ENCODE data around the gene EED. TPM values are rescaled to one million over a fixed set of nuclear protein-coding genes. Genes with fewer than 3 reads are reported as not detected.
"Not testable (repeated sequence)": the region's sequence is repeated elsewhere in the genome, so short reads cannot be mapped to it uniquely, and the experiment has no call there.

The EED gene
- total RNA-seq, 1 experiment from 2014 or later = 12.4 TPM

DNA sequence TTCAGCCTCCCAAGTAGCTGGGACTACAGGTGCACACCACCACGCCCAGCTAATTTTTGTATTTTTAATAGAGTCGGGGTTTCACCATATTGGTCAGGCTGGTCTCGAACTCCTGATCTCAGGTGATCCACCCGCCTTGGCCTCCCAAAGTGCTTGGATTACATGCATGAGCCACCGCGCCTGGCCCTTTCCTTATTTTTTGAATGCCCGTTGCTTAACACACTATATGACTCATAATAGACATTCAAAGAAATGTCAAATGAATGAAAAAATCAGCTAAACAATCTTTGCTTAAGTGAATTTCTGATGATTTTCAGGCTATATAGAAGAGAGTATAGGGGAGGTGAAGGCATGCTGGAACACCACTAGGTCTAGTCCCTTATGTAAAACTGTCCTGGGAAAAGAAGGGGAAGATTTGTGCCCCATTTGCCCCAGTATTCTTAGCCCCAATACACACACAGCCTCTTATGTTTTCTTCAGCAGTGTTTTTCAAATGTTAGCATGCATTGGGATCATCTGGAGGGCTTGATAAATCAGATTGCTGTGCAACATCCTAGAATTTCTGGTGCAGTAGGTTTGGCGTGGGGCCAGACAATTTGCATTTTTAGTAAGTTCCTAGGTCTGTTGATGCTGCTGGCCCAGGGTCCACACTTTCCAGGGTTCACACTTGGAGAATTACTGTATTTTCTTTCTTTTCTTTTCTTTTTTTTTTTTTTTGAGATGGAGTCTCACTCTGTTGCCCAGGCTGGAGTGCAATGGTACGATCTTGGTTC lies 45.1 kb downstream of the EED start:
- DNase-seq (ENCODE audit: extremely low read depth, low read depth) = not testable (repeated sequence)

DNA sequence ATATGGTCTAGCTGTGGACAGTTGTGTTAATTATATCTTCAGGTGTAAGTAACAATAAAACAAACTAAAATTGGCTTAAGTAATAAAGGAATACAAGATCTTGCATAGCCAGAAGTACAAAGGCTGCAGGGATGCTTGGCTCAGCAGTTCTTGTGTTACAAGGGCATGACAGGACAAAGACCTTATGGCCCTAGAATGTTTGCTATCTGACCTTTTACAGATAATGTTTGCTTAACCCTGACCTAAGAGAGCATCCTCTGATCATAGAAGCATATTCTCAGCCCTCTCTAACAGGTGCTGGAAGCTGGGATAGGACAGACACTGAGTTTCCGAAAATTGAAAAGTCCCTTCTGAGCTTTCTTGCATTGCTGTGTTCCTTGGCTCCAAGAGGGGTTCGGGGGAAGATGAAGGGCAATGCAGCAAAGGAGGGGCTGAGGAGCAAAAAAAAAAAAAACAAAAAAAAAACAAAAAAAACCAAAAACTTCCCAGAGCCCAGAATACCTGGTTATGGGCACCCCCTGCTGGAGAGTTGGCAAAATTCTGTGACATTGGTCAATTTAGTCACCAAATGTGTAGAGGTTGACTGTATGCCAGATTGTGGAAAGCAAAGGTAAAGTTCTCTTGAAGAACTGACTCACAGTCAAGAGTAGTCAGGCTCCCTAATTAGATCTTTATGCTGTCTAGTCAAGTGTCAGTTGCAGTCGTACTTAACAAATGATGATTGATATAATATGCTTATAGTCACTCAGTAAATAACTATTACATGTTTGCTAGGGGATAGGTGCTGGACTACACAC lies 47.1 kb downstream of the EED start:
- DNase-seq (ENCODE audit: extremely low read depth, low read depth) = peak; percentile 25

DNA sequence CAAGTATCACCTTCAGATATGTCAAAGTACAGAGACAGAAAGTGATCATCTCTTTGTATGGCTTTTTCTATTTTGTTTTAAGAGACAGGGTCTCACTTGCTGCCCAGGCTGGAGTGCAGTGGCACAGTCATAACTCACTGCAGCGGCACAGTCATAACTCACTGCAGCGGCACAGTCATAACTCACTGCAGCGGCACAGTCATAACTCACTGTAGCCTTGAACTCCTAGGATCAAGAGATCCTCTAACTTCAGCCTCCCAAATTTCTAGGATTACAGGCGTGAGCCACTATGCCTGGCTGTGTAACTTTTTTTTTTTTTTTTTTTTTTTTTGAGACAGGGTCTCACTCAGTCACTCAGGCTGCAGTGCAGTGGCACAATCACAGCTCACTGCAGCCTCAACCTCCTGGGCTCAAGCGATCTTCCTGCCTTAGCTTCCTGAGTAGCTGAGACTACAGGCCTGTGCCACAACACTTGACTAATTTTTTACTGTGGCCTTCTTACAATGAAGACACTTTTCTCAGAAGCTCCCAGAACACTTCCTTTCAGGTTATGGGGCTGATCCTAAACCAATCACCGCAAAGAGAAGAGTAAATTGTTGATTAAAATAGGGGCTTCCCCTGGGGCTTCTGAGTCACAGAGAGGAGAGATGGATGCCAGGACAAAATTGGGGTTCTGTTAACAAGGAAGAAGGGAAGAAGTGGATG lies 48.5 kb downstream of the EED start:
- no peak for DNase-seq (ENCODE audit: extremely low read depth, low read depth)

DNA sequence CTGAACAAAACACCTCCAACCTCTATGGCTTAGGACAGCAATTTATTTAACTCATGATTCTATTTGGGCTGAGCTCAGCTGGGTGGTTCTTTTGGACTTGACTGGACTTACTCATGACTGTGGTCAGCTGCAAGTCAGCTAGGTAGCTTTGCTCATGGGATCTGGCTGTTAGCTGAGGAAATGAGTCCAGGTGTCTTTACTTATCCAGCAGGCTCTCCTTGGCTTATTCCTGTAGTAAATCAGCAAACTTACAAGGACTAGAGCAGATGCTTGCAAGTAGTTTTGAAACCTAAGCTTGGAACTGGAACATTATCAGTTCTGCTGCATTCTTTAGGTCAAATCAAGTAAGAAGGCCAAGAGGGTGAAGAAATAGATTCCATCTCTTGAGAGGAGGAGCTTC lies 49.5 kb downstream of the EED start:
- no peak for DNase-seq (ENCODE audit: extremely low read depth, low read depth)

DNA sequence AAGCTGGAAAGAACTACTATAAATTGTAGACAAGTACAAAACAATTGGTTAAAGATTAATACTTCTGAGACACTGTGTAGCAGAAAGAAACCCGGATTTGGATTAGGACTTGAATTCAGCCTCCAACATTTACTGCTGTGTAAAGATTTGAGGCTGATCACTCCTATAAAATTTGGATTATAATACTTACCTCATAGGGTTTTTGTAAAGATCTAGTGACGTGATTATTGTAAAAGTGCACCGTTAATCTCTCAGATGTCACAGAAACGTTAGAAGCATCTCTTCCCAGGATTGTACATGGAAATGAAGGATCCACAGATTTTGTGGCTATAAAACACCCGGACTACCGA lies 57.2 kb downstream of the EED start:
- no peak for DNase-seq (ENCODE audit: extremely low read depth, low read depth)

DNA sequence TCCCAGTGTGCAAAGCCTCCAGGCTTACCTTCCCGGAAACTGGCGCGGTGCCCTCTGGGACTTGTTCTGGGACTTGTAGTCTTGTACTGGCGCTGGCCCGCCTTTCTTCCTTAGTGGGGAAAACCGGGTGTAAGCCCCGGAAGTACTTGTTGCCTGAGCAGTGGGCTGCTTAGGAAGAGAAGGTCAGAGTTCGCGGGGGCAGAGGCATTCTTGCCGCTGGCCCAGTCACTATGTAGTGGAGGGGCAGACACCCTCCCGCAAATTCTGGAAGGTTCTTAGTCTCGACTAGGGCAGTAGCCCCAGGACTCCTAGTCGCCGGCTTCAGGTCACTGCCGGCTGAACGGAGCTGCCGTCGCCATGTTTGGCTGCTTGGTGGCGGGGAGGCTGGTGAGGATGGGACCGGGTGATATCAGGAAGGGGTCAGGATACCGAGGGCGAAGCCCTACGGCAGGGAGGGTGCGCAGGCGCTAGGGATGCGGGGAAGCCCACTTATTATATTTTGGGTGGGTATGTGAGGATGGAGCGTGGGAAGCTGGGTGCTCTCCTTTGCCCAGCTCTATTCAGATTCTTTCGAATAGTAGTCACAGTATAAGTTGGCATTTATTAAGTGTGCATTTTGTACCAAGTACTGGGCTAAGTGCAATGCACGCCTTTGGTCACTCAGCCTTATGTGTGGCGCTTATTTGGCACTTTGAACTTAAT lies 57.7 kb downstream of the EED start, which contains the start of gene HIKESHI:
HIKESHI (plus strand) TSS at position 149 of the 702 bp plus-strand sequence; CDS start at position 358, 209 bp downstream.
- peak; percentile 93 for DNase-seq (ENCODE audit: extremely low read depth, low read depth)

DNA sequence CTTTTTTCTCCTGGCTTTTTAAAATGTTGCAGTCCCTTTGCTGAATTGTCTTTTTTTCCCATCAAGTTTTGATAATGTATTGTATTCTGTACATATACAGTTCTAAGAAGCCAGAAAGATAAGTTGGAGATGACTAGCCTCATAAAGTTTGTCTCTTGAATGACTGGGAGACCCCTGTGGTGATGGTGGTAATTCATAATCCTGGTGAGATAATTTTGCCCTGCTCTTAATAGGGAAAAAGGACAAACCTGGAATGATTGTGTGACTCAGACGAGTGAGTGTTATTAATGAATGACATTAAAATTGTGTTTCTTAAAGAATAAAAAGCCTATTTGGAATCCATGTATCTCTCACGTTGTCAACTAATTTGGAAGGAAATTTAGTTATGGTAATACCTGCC lies 58.7 kb downstream of the EED start:
- no peak for DNase-seq (ENCODE audit: extremely low read depth, low read depth)

DNA sequence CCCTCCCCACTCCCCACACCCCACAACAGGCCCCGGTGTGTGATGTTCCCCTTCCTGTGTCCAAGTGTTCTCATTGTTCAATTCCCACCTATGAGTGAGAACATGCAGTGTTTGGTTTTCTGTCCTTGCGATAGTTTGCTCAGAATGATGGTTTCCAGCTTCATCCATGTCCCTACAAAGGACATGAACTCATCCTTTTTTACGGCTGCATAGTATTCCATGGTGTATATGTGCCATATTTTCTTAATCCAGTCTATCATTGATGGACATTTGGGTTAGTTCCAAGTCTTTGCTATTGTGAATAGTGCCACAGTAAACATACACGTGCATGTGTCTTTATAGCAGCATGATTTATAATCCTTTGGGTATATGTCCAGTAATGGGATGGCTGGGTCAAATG lies 64.2 kb downstream of the EED start:
- DNase-seq (ENCODE audit: extremely low read depth, low read depth) = not testable (repeated sequence)

DNA sequence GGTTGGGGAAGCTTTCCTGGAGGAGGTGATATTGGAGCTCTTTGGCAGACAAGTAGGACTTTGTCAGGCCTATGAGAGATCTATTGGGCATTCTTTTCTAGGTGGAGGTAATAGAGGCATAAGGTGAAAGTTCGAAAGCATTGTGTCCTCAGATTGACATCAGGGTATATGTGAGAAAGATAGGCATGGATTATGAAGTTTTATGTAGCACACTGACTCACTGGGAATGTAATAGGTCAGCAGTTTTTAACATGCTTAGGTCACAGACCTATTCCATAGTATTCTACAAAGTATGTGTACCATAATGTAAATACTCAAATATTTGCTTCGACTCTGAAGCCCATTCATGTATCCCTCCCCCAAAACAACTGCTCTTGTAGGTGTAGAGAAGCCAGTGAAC lies 69.2 kb downstream of the EED start:
- DNase-seq (ENCODE audit: extremely low read depth, low read depth) = no peak

DNA sequence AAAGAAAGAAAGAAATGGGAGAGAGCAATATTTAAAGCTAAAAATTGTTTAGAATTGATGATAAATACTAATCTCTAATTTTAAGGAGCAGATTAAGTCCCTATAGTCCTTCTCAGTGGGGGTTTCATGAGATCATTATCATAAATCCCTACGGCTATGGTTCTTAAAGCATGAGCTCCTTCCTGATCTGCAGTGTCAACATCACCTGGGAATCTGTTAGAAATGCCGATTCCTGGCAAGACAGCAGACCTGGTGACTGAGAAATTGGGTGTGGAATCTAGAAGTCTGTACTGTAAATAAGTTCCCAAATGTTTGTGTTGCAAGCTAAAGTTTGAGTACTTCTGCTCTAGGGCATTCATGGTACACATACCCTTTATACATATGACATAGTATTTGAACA lies 70.1 kb downstream of the EED start:
- DNase-seq (ENCODE audit: extremely low read depth, low read depth) = no peak

Small RNAs within 50 kb of the gene (small RNA-seq; reads per million reads assigned to genes)
- gene RF00017 (0 reads per million in 2 experiments), gene RN7SL225P (0 to 0.59 reads per million in 2 experiments)

Other genes starting within 250 kb of the EED start
- 90.3 TPM in 2 replicates for gene PICALM, start 175.7 kb upstream of the EED start, total RNA-seq (2014; rRNA removed; shearing (Covaris generic))
- 39.2 and 44.9 TPM in 2 replicates for gene HIKESHI, start 57.5 kb downstream of the EED start, total RNA-seq (2014; rRNA removed; shearing (Covaris generic))
- 1.7 TPM in 1 of 2 replicates, not detected in the other for gene CCDC81, start 130.1 kb downstream of the EED start, total RNA-seq (2014; rRNA removed; shearing (Covaris generic))

Data from NCI-H460 (cell line).